PC-3 (cell line): ENCODE measurements around the gene CEP76. TPM values are rescaled to one million over a fixed set of nuclear protein-coding genes. Genes with fewer than 3 reads are reported as not detected.

Experiments
- ATAC-seq: fragments of 200-7000 bp; cut with Tn5 transposase; 2 replicates; pipeline ENCODE4 v1.9.1; 2020; ENCODE audit warnings: mild to moderate bottlenecking, moderate library complexity
- BruUV-seq: library from RNA; stranded (reverse); fragments of 400-500 nt; replicated peaks from 2 replicates; lab custom pipeline; 2021; lab: Mats Ljungman, UMichigan
- CTCF ChIA-PET: fragments of 300-600 bp; sonication (Branson Sonifier 250); formaldehyde crosslinking; loops from one replicate; lab custom pipeline; 2022; ENCODE audit warnings: antibody characterized with exemption; lab: Charles Lee
- POLR2A ChIA-PET: fragments of 300-600 bp; sonication (Branson Sonifier 250); formaldehyde crosslinking; loops from one replicate; lab custom pipeline; 2022; ENCODE audit warnings: antibody characterized with exemption; ENCODE audit not compliant: unreplicated experiment; lab: Charles Lee
- DNase-seq: peaks from one replicate; pipeline ENCODE4 v3.0.0-alpha.2; 2015
- H2AFZ ChIP-seq: fragments of 300-600 bp; sonication (generic); 2 replicates; pipeline ENCODE4 v1.6.0; 2016; ENCODE audit warnings: antibody characterized with exemption, low read length
- H3F3A ChIP-seq: fragments of 300-600 bp; sonication (generic); one replicate; pipeline ENCODE4 v1.6.0; 2017; ENCODE audit warnings: antibody characterized with exemption, low read length, control low read depth, mild to moderate bottlenecking; ENCODE audit not compliant: unreplicated experiment
- H3K27ac ChIP-seq: fragments of 300-600 bp; sonication (generic); 2 replicates; pipeline ENCODE4 v1.5.1; 2016; ENCODE audit warnings: mild to moderate bottlenecking, low read length
- H3K27me3 ChIP-seq: fragments of 300-600 bp; sonication (generic); 2 replicates; pipeline ENCODE4 v1.6.1; 2016; ENCODE audit warnings: low read length, mixed read lengths
- H3K36me3 ChIP-seq: fragments of 300-600 bp; sonication (generic); 2 replicates; pipeline ENCODE4 v1.6.1; 2016; ENCODE audit warnings: low read depth, mixed run types, low read length, mixed read lengths
- H3K4me1 ChIP-seq: fragments of 300-600 bp; sonication (generic); 2 replicates; pipeline ENCODE4 v1.5.1; 2016; ENCODE audit warnings: low read length; ENCODE audit not compliant: insufficient read depth
- H3K4me2 ChIP-seq: fragments of 300-600 bp; sonication (generic); 2 replicates; pipeline ENCODE4 v1.6.0; 2016; ENCODE audit warnings: low read length
- H3K4me3 ChIP-seq: fragments of 300-600 bp; sonication (generic); 2 replicates; pipeline ENCODE4 v1.5.1; 2016; ENCODE audit warnings: mild to moderate bottlenecking, low read length, mixed read lengths
- H3K79me2 ChIP-seq: fragments of 300-600 bp; sonication (generic); 2 replicates; pipeline ENCODE4 v1.6.1; 2017; ENCODE audit warnings: low read length, mixed read lengths
- H3K9ac ChIP-seq: fragments of 300-600 bp; sonication (generic); 2 replicates; pipeline ENCODE4 v1.6.0; 2016; ENCODE audit warnings: mild to moderate bottlenecking, low read length
- H3K9me2 ChIP-seq: fragments of 300-600 bp; sonication (generic); replicated peaks from 2 replicates; pipeline ENCODE4 v1.6.1; 2016; ENCODE audit warnings: mixed run types, low read length, mixed read lengths
- H3K9me3 ChIP-seq: fragments of 300-600 bp; sonication (generic); 2 replicates; pipeline ENCODE4 v1.6.1; 2016; ENCODE audit warnings: low read length, mixed read lengths
- H4K20me1 ChIP-seq: fragments of 300-600 bp; sonication (generic); 2 replicates; pipeline ENCODE4 v1.6.1; 2016; ENCODE audit warnings: low read length, mixed read lengths
- CTCF ChIP-seq: fragments of 300-600 bp; sonication (generic); conservative IDR thresholded peaks from 2 replicates; pipeline ENCODE4 v1.5.1; 2017; ENCODE audit warnings: antibody characterized with exemption, low read depth, mild to moderate bottlenecking, low read length
- EZH2 ChIP-seq: fragments of 300-600 bp; sonication (generic); IDR thresholded peaks from one replicate; pipeline ENCODE4 v1.6.1; 2017; ENCODE audit warnings: antibody characterized with exemption, mild to moderate bottlenecking, low read length; ENCODE audit not compliant: unreplicated experiment
- EZH2phosphoT487 ChIP-seq: fragments of 300-600 bp; sonication (generic); IDR thresholded peaks from 2 replicates; pipeline ENCODE4 v1.6.1; 2018; ENCODE audit warnings: mild to moderate bottlenecking, antibody characterized with exemption, low read length, borderline replicate concordance
- intact Hi-C: fragments of 100-400 bp; cut with micrococcal nuclease; formaldehyde crosslinking; loops from 2 replicates; pipeline ENCODE4 v1.9.0; 2023
- total RNA-seq: library from RNA; depleted of rRNA; stranded (reverse); fragments of >200 nt; gene quantifications from 2 replicates; pipeline ENCODE4 v1.2.3, GENCODE V29; 2014; rRNA removed

CEP76 gene
- total RNA-seq, 1 experiment from 2014 or later: 25.1 TPM

- Histone ChIP-seq H3K9me2 (no peaks in the 10 kb centered on the region), H3K4me2 (no peak overlapping the region), H3K27me3 (no peaks in the 10 kb centered on the region), H4K20me1 (no peaks in the 10 kb centered on the region), H3K27ac (no peak overlapping the region), H3K9ac (no peak overlapping the region), H3K79me2 (peaks cover 9% of the 10 kb centered on the region), H3F3A (no peaks in the 10 kb centered on the region), H3K9me3 (no peaks in the 10 kb centered on the region), H3K36me3 (no peaks in the 10 kb centered on the region), H2AFZ (no peak overlapping the region), H3K4me3 (no peak overlapping the region), H3K4me1 (peaks cover 33% of the 10 kb centered on the region)
- intact Hi-C loops: no loop called here
- BruUV-seq: no TSS peak
- DNase-seq (no peak), ATAC-seq (no peak)
- ChIA-PET CTCF (no interaction called here), POLR2A (no interaction called here)
- TF ChIP-seq EZH2 (no peak), EZH2phosphoT487 (no peak), CTCF (no peak)
Measured at GRCh38 chr18:12625241-12625640, 77.3 kb downstream of the CEP76 start.

Other genes starting within 250 kb of the CEP76 start
- 29.9 and 32.4 TPM in 2 replicates for gene SPIRE1, start 44.6 kb downstream of the CEP76 start, total RNA-seq
- gene PSMG2, start 319 bp upstream of the CEP76 start, total RNA-seq: 78.2 and 93.6 TPM in 2 replicates
- 59.8 and 62.4 TPM in 2 replicates for gene PTPN2, start 181.5 kb upstream of the CEP76 start, total RNA-seq
- 61.2 TPM in 2 replicates for gene SEH1L, start 245.3 kb upstream of the CEP76 start, total RNA-seq